SK-N-MC (cell line): ENCODE results near the gene ZNF682.
"Not testable (repeated sequence)": the region's sequence is repeated elsewhere in the genome, so short reads cannot be mapped to it uniquely, and the experiment has no call there.

Experiments used
- EZH2 ChIP-seq: fragments of 200-600 bp; sonication (generic); IDR thresholded peaks from one replicate; pipeline ENCODE4 v1.6.1; 2017; ENCODE audit warnings: antibody characterized with exemption
- POLR2AphosphoS5 ChIP-seq: IDR thresholded peaks from 2 replicates; pipeline ENCODE4 v1.6.1; 2012; ENCODE audit warnings: mild to moderate bottlenecking, low read depth, low read length, borderline replicate concordance

DNA sequence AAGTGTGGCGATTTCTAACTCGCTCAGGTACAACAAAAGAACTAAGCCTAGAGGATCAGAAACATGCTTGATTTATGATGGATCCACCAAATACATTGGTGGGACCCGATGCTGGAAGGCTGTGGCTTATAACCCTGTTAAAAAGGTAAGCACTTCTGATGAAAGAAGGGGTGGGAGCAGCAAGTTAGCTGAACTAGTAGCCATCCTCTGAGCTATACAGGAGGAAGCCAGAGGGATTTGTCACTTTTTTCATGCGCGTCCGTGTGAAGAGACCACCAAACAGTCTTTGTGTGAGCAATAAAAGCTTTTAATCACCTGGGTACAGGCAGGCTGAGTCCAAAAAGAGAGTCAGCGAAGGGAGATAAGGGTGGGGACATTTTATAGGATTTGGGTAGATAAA lies 29.3 kb upstream of the ZNF682 start:
- not testable (repeated sequence) for TF ChIP-seq POLR2AphosphoS5, EZH2
